GM12873 (cell line): ENCODE data around the gene GLB1L.

Source experiments
- CTCF ChIP-seq: IDR thresholded peaks from 2 replicates; pipeline ENCODE4 v1.5.1; 2012; ENCODE audit warnings: low read depth, mild to moderate bottlenecking, moderate library complexity, low read length, control low read depth; ENCODE audit not compliant: insufficient read depth; ENCODE audit errors: missing control alignments

Gene GLB1L

GRCh38 chr2:219279151-219279915, 34.1 kb upstream of the GLB1L start, which contains the start of gene DNAJB2:
Gene DNAJB2, plus strand, starts transcription at chr2:219279366. Its CDS starts 468 bp downstream, at chr2:219279834.
- no peak for TF ChIP-seq CTCF

- TF ChIP-seq CTCF = no peak
Measured at GRCh38 chr2:219278655-219279150, 33.5 kb upstream of the GLB1L start.

DNA sequence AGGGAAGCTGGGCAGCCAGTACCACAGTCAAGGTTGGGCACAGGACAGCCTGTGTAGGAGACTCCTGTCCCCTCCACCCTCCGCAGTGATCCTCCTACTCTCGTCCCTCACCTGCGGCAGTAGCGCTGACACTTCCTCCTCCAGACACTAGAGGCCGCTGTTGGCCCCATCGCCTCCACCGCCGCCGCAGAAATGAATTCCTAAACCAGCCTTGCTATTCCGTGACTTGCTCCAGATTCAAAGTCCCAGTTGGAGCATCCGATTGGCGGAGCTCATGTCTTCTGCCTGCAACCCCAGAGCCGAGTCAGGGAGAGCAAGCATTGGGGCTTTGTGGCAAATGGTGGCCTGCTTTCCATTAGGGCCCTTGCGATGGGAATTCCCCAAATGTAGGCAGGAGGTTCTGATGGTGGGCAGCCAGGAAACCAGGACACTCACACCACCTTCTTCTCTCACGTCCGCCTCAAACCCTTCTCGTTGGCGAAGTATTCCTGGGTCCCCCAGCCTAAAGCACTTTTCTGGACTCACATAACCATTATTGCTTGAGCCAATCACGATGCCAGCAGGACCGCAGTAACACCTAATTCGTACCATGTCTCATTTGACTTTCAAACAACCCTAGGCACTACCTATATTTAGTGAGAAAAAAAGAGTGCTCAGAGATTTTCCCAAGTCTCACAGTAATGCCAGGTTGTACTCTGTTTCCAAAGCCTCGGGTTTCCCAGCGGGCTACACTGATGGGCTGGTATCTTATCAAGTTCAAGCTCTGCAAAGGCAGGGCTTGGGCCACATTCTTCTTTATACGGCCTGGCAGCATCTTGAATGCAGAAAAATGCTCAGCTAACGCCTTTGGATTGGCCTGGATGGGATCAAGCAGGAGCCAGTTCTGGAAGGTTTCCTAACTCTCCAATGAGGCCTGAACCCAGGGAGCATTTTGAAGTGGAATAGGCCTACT, 32.7 kb upstream of the GLB1L start:
- TF ChIP-seq CTCF = peak; percentile 99

DNA sequence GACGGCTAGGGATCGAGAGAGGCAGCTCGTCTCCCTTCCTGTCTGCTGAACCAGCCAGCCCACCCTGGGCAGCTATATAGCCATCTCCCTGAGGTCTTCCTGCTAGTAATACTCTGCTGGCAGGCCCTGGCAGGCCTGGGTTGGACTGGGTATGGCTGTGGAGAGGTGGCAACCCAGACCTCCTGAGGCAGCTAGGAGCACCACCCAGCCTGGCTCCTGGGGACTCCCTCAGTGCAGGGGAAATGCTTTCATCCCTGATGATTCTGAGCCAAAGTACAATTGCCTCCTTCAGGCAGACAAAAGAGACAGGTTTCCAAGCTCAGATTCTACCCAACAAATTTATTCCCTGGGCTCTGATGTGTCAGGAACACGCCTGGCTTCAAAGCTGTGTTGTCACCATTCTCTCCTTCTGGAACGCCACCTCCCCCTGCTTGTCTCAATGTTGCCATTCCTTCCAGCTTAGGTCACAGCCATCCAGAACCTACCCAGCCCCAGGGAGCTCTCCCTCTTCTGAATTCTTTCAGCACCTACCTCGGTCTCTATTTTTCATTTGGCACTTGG, 29.2 kb upstream of the GLB1L start:
- TF ChIP-seq CTCF = no peak

GRCh38 chr2:219273937-219274336, 28.7 kb upstream of the GLB1L start:
- TF ChIP-seq CTCF = no peak

GRCh38 chr2:219272995-219273394, 27.8 kb upstream of the GLB1L start:
- no peak for TF ChIP-seq CTCF
